HG02970 (cell line): ENCODE data around the gene ZFHX3.

Source experiments
- ATAC-seq: cut with Tn5 transposase; IDR thresholded peaks from one replicate; pipeline ENCODE4 v1.9.1; 2021; ENCODE audit warnings: mild to moderate bottlenecking, moderate library complexity, moderate number of reproducible peaks; ENCODE audit not compliant: unreplicated experiment, low FRiP score

ZFHX3 gene

DNA sequence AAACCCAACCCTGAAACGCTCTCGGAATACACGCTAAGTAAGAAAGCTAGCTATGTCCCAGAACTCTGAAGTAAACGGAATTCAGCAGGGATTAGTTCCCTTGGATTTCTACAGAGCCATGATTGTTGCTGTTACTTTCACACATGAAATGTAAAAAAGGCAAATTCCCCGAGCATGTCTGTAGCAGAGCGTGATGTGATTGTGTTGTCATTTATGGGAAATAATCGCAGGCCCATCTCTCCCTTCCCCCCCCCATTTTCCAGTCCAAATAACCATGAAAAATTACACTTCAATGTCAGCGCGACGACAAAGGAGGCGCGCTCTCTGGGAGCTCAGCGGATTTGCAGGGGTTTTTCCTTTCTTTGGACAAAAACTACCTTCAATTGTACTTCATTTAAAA lies 209.0 kb downstream of the ZFHX3 start:
- ATAC-seq: no peak

DNA sequence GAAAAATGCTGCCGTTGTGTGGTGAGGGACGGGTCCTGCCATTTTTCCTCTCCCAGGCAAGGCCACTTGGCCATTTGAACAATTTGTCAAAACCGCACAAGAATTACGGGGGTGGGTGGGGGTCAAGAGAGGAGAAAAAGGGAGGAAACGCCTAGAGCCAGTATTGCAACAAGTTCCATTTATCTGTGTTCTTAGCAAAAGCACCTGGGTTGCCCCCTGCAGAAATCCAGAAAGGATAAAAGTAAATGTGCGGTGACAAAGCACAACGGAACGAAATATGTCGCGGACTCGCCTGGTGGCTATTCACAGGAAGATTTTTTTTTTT lies 209.4 kb downstream of the ZFHX3 start:
- no peak for ATAC-seq

- ATAC-seq: no peak
These were observed 209.9 kb downstream of the ZFHX3 start for GRCh38 chr16:72837846-72838585.

DNA sequence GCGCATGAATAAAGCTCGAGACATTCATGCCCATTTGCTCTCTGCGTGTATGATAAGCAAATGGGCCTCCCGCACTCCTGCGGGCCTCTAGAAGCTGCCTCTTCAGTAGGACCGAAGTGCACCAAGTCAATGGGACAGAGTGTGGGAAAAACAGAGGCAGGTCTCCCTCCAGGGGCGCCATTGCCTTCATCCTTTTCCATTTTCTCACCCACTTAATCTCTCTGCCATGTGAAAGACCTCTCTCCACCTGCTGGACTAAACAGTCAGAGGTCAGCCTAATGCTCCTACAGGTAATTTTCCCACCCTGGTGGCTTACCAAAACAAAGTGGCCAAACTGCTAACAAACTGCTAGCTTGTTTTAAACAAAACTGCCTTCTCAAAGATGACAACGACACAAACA lies 210.9 kb downstream of the ZFHX3 start:
- ATAC-seq: no peak

DNA sequence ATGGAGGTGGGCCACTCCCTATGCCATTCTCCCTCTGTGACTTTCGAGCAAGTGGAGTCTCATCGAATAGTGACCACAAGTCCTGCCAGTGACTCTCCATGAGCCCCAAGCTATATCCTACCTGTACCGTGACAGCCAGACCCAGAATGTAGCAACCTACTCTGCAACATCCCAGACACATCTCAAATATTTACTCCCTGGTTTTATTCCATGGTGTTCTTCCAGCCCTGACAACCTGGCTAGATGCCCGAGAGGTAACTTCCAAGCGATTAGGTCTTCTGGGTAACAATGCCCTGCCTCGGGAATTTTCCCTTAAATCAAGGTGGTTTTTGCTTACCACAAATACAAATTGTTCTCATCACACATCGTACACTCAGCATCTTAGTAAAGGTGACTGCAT lies 211.7 kb downstream of the ZFHX3 start:
- no peak for ATAC-seq

GRCh38 chr16:72835086-72835485 lies 212.8 kb downstream of the ZFHX3 start:
- ATAC-seq: no peak

GRCh38 chr16:72834499-72834898 lies 213.4 kb downstream of the ZFHX3 start:
- no peak for ATAC-seq

DNA sequence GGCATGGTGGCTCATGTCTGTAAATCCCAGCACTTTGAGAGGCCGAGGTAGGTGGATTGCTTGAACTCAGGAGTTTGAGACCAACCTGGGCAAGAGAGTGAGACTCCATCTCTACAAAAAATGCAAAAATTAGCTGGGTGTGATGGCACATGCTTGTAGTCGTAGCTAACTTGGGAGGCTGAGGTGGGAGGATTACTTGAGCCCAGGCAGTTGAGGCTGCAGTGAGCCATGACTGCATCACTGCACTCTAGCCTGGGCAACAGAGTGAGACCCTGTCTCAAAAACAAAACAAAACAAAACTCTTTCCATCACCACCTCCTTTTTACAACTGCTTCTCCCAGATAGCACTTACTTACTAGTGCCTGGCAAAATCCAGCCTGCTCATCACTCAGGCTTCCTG lies 214.0 kb downstream of the ZFHX3 start:
- no peak for ATAC-seq

DNA sequence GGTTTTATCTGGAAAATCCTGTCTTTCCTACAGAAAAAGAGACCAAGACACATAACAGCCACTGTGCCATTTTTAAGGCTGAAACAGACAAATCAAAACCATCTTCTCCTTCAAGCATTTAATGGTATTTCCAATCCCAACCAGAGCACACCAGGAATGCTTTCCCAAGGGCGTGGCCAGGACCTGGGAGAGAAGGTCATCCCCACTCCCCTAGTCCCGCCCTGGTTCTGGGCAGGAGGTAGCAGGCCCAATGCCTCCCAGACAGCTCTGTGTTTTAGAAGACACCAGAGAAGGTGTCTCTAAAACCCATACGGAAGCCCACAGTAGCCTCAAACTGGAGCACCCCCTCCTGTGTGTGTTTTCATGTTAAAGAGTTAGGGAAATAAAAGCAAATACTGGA lies 214.4 kb downstream of the ZFHX3 start:
- ATAC-seq: no peak

DNA sequence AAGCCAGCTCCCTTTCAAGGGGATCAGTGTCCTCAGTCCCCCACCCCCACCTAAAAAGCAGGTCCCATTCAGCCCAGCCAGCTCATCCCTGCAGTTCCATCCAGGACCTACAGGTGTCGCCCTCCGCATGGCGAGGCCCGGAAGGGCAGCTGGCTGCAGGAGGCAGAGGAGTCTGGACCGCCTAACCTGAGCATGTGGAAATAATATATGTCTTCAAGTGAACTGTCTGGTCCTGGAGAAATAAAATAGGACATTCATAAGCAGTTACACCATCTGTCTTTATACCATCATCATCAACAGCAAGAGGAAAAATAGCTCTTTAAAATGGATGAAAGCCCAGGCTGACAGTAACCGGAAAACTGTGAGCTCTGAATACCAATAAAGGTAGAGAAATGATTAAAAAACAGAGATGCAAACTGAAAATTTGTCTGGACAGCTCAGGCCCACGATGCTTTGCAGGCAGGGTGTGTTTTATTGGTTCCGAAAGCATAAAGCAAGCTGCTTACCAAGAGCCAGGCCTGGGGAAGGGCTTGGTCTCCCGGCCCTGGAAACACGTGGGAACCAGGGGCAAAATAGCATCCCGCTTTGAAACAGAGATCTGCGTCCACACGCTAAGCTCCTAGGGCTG lies 215.2 kb downstream of the ZFHX3 start:
- peak; percentile 75 for ATAC-seq

- ATAC-seq: no peak
These were observed 217.8 kb downstream of the ZFHX3 start for GRCh38 chr16:72829846-72830775.

- ATAC-seq: no peak
These were observed 220.1 kb downstream of the ZFHX3 start for GRCh38 chr16:72827866-72828265.

DNA sequence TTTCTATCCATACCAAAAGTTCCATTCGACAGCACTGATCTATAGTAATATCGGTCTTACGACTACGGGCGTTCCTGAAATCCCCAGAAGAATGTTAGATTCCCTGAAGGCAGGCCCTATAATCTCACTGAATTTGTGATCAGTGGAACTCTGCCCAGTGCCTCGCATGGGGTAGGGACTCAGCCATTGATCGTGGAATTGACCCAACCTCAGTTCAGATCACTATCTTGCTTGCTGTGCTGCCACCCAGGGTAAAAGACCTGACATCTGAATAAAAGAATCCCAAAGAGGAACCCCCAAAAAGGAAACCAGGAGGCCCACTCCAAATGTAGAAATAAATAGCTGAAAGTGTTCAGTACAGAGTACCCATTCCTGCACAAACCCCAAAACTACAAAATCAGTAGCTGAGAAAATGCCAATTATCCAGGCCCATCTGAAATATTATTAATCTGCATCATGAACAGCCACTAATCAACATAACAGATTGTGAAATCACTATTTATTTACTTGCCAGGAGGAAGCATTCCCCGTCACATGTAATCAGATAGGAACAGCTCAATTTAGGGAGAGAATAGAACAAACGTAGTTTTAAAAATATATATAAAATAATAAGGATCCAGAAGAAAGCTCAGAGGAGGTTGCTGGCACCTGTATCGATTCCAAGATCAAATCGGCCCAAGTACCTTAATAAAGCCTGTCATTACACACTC lies 221.9 kb downstream of the ZFHX3 start:
- ATAC-seq: no peak

- no peak for ATAC-seq
These were observed 223.2 kb downstream of the ZFHX3 start for GRCh38 chr16:72824761-72825160.

DNA sequence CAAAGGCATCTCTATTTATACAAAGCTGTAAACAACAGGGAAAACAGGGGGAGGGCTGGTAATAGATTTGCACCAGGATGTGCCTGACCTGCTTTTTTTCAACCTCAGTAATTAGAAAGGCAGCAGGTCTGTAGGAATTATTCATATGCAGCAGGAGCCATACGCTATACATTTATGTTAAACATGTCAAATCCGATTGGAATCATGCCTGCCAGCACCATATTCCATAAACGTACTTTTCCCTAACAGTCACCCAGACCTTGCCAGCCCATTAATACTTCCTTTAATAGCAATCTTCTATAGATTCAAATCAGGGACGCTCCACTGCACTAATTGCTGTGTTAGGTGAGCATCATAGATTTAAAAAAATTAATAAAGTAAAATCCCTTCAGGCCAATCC lies 223.9 kb downstream of the ZFHX3 start:
- ATAC-seq: no peak

GRCh38 chr16:72821185-72821950 lies 226.6 kb downstream of the ZFHX3 start:
- ATAC-seq: no peak

- ATAC-seq: no peak
These were observed 228.6 kb downstream of the ZFHX3 start for GRCh38 chr16:72819345-72819744.

DNA sequence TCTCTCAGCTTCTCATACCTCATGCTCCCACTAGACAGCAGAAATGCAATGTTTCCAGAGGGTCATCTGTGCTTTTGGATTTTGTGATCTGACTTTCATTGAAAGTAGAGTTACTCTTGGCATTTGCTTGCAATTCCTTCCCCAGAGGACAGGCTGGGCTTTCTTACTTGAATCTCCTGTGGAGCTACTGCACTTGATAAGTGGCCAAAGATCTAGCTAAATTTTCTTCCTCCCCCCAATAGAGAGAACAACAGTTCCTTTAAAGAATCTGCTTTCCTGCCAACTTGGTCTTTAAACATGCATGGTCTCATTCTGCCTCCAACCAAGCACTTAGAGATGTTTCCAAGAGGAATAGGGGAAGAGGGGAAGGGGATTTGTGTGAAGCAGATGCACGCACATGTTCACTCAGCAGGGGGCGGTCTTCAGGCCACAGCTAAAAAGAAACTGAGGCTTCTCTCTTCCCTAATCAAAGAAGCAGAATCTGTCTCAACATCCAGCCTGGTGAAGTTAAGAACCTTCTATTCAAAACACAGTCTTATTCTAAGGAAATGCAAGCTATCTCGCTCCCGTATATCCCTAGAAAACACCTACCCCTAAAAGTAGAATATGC lies 229.6 kb downstream of the ZFHX3 start:
- no peak for ATAC-seq
